SU-DHL-6 (cell line): ENCODE results near the gene CHST15.

Experiments used
- H2AFZ ChIP-seq: fragments of 200-600 bp; sonication (generic); 2 replicates; pipeline ENCODE4 v1.6.1; 2014; ENCODE audit warnings: low read depth, mild to moderate bottlenecking, moderate library complexity, mixed read lengths, antibody characterized with exemption, low read length; ENCODE audit not compliant: severe bottlenecking
- H3F3A ChIP-seq: fragments of 200-600 bp; shearing (Covaris generic); 2 replicates; pipeline ENCODE4 v1.6.0; 2016; ENCODE audit warnings: antibody characterized with exemption, mild to moderate bottlenecking; ENCODE audit not compliant: insufficient read depth
- H3K27ac ChIP-seq: fragments of 200-600 bp; sonication (generic); 2 replicates; pipeline ENCODE4 v1.5.1; 2016; ENCODE audit warnings: low read depth, mild to moderate bottlenecking, low read length, moderate library complexity, mixed read lengths
- H3K27me3 ChIP-seq: fragments of 200-600 bp; sonication (generic), shearing (Covaris generic); 2 replicates; pipeline ENCODE4 v1.6.0; 2014; ENCODE audit warnings: mild to moderate bottlenecking, low read length
- H3K36me3 ChIP-seq: fragments of 200-600 bp; sonication (generic); 2 replicates; pipeline ENCODE4 v1.6.1; 2014; ENCODE audit warnings: mild to moderate bottlenecking, low read length, mixed read lengths
- H3K4me2 ChIP-seq: fragments of 300-600, 200-600 bp; shearing (Covaris generic), sonication (generic); 2 replicates; pipeline ENCODE4 v1.6.0; 2014; ENCODE audit warnings: low read length, low read depth, mild to moderate bottlenecking; ENCODE audit not compliant: poor library complexity, severe bottlenecking
- H3K4me3 ChIP-seq: fragments of 200-600 bp; sonication (generic); 2 replicates; pipeline ENCODE4 v1.5.1; 2014; ENCODE audit warnings: antibody characterized with exemption, low read length, mild to moderate bottlenecking, mixed read lengths; ENCODE audit not compliant: insufficient read depth, poor library complexity, severe bottlenecking
- H3K79me2 ChIP-seq: fragments of 200-600 bp; sonication (generic); 2 replicates; pipeline ENCODE4 v1.6.1; 2014; ENCODE audit warnings: mild to moderate bottlenecking, low read length, moderate library complexity; ENCODE audit not compliant: insufficient read depth
- H3K9ac ChIP-seq: fragments of 200-600 bp; sonication (generic); 2 replicates; pipeline ENCODE4 v1.7.0; 2014; ENCODE audit warnings: mild to moderate bottlenecking, low read length
- H3K9me2 ChIP-seq: fragments of 200-600 bp; sonication (generic); replicated peaks from 2 replicates; pipeline ENCODE4 v1.6.1; 2014; ENCODE audit warnings: low read length; ENCODE audit not compliant: insufficient read depth
- H3K9me3 ChIP-seq: fragments of 200-600 bp; sonication (generic); 2 replicates; pipeline ENCODE4 v1.6.1; 2014; ENCODE audit warnings: low read length, mixed read lengths; ENCODE audit not compliant: insufficient read depth
- H4K20me1 ChIP-seq: fragments of 200-600 bp; sonication (generic); 2 replicates; pipeline ENCODE4 v1.6.1; 2014; ENCODE audit warnings: low read depth, mild to moderate bottlenecking, antibody characterized with exemption, low read length, moderate library complexity, mixed read lengths
- CTCF ChIP-seq: fragments of 200-600 bp; sonication (generic); IDR thresholded peaks from one replicate; pipeline ENCODE4 v1.5.1; 2017; ENCODE audit warnings: antibody characterized with exemption, mild to moderate bottlenecking, low read length, moderate library complexity; ENCODE audit not compliant: insufficient read depth, poor library complexity, severe bottlenecking
- EZH2phosphoT487 ChIP-seq: fragments of 200-600 bp; sonication (generic), shearing (Covaris generic); conservative IDR thresholded peaks from 2 replicates; pipeline ENCODE4 v1.6.1; 2018; ENCODE audit warnings: mild to moderate bottlenecking, antibody characterized with exemption, low read length, moderate library complexity, mixed read lengths

Gene CHST15

GRCh38 chr10:124086097-124086710 lies 7.2 kb downstream of the CHST15 start:
- no peaks in the 10 kb centered on the region for H3K9me2 ChIP-seq
- no peaks in the 10 kb centered on the region for H4K20me1 ChIP-seq
- H3K79me2 ChIP-seq = peaks cover 91% of the 10 kb centered on the region
- H3K4me2 ChIP-seq = peak overlapping the region; percentile 77
- H3F3A ChIP-seq = peaks cover 14% of the 10 kb centered on the region; the same call in 1 of the 2 replicates
- H3K9ac ChIP-seq = peak overlapping the region; percentile 34
- no peak overlapping the region for H2AFZ ChIP-seq
- peak overlapping the region; percentile 61 for H3K27ac ChIP-seq
- H3K27me3 ChIP-seq = no peaks in the 10 kb centered on the region
- 0 out of 2 replicates have a peak, but pooled peaks cover 6% of the 10 kb centered on the region for H3K36me3 ChIP-seq
- TF ChIP-seq EZH2phosphoT487 (no peak), CTCF (no peak)
- H3K9me3 ChIP-seq = no peaks in the 10 kb centered on the region
- H3K4me3 ChIP-seq = no peak overlapping the region

GRCh38 chr10:124085680-124086079 lies 7.7 kb downstream of the CHST15 start:
- H3K9me2 ChIP-seq = no peaks in the 10 kb centered on the region
- peak overlapping the region; percentile 34 for H3K9ac ChIP-seq
- no peaks in the 10 kb centered on the region for H4K20me1 ChIP-seq
- H3K27ac ChIP-seq = peak overlapping the region; percentile 61
- 0 out of 2 replicates have a peak, but pooled peaks cover 6% of the 10 kb centered on the region for H3K36me3 ChIP-seq
- H3K4me3 ChIP-seq = no peak overlapping the region
- H3K9me3 ChIP-seq = no peaks in the 10 kb centered on the region
- TF ChIP-seq EZH2phosphoT487 (no peak), CTCF (no peak)
- H2AFZ ChIP-seq = no peak overlapping the region
- H3K4me2 ChIP-seq = peak overlapping the region; percentile 77
- H3K27me3 ChIP-seq = no peaks in the 10 kb centered on the region
- peaks cover 17% of the 10 kb centered on the region for H3F3A ChIP-seq
- peaks cover 91% of the 10 kb centered on the region for H3K79me2 ChIP-seq

- H4K20me1 ChIP-seq = no peaks in the 10 kb centered on the region
Measured at GRCh38 chr10:124084708-124085107, 8.7 kb downstream of the CHST15 start.

More at GRCh38 chr10:124084708-124085107, 8.7 kb downstream of the CHST15 start:
- H3F3A ChIP-seq = peaks cover 26% of the 10 kb centered on the region
- no peaks in the 10 kb centered on the region for H3K9me2 ChIP-seq
- H3K27me3 ChIP-seq = no peaks in the 10 kb centered on the region
- TF ChIP-seq EZH2phosphoT487 (no peak), CTCF (no peak)
- peaks cover 82% of the 10 kb centered on the region for H3K79me2 ChIP-seq
- H3K4me2 ChIP-seq = peak overlapping the region; percentile 77
- H3K27ac ChIP-seq = peak overlapping the region; percentile 61
- H3K36me3 ChIP-seq = 0 out of 2 replicates have a peak, but pooled peaks cover 6% of the 10 kb centered on the region
- H3K9me3 ChIP-seq = no peaks in the 10 kb centered on the region
- no peak overlapping the region for H2AFZ ChIP-seq
- H3K9ac ChIP-seq = peak overlapping the region; percentile 34; the same call in 1 of the 2 replicates
- H3K4me3 ChIP-seq = no peak overlapping the region
